Melanocyte of skin (primary cell): ENCODE results near the gene TRAPPC12. TPM values are rescaled to one million over a fixed set of nuclear protein-coding genes. Genes with fewer than 3 reads are reported as not detected.

Experiments used
- total RNA-seq, 2 donors: library from RNA; depleted of rRNA; stranded (reverse); fragments of >200 nt; gene quantifications; 2 replicates each; pipeline ENCODE4 v1.2.3, GENCODE V29; 2012

TRAPPC12 gene
- total RNA-seq: 10 to 100 TPM; 54.6 to 59.9 TPM

DNA sequence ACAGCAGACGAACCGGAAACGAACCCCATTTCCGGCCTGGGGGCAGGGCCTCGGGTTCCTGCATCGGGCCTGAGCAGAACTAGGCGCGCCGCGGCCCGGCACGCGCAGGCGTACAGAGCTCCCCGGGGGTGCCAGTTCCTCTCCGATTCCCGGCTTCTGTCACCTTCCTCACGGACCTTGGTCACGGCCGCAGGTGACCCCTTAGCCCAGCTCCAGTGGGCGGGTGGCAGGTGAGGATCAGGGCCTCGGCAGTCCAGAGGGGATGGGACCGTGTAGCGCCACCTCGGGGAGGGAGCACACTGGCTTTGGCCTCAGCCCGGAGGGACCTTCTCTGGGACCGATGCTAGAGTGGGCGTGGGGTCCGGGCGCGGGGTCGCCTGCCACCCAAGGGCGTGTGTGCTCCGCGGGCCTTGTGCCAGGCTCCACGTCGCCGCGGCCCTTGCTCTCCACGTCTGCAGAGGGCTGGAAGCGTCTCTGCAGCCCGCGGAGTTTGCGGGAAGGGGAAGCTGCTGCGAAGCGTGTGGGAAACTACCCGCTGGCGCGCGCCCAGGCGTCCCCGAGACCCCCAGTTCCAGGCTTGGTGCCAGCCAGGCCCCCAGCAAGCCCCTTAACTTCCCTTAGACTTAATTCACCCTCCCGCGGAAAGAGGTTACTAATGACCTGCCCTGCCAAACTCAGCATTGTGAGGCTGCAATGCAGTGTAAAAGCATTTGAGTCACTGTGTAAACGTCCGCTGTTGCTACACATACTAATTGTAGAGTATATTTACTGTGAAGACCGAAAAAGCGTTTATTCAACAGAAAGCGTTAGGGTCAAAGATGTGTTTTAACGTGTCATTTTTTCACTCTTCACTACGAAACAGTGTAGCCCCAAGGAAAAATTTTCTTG is at the start of gene TRAPPC12:
Gene TRAPPC12 (plus strand): TSS at position 48 of the 888 bp plus-strand sequence. CDS start 7,930 bp downstream, outside the sequence.

DNA sequence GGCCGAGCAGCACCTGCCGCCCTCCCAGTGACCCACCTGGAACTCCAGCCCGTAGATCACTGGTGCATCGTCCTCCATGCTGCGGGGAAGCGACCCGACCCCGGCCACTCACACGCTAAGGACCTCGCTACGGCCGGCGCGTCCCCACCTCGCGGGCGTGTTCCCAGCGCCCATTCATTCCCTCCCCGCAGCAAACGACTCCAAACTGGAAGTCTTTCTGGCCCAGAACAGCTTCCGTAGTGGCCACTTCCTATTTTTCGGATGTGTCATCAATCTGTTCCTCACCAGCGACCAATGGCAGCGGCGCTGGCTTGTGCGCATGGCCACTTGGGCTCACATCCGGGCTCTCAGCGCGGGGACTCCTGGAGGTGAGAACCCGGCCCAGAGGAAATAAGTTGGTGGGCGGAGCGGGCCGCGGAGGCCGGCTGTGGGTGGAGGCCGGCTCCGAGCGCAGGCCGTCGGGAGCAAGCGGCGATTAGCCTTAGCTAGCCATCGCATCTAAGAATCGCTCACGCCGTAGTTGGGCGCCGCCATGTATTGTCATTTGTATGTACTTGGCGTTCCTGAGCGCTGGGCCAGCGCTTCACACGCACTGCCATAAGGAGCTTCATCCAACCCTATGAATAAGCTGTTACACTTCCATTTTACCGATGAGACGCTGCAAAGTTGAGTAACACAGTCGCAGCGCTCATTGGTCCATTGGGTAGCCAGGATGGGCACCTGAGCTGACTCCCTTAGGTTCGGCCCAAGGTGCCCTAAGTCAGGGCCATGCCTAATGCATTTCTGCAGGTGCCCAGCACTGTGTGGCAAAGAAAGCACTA is 1.7 kb upstream of the TRAPPC12 start, which contains the start of gene EIPR1:
Gene EIPR1 (minus strand): TSS at position 207 of the 821 bp plus-strand sequence. CDS start 129 bp downstream, at position 78.

DNA sequence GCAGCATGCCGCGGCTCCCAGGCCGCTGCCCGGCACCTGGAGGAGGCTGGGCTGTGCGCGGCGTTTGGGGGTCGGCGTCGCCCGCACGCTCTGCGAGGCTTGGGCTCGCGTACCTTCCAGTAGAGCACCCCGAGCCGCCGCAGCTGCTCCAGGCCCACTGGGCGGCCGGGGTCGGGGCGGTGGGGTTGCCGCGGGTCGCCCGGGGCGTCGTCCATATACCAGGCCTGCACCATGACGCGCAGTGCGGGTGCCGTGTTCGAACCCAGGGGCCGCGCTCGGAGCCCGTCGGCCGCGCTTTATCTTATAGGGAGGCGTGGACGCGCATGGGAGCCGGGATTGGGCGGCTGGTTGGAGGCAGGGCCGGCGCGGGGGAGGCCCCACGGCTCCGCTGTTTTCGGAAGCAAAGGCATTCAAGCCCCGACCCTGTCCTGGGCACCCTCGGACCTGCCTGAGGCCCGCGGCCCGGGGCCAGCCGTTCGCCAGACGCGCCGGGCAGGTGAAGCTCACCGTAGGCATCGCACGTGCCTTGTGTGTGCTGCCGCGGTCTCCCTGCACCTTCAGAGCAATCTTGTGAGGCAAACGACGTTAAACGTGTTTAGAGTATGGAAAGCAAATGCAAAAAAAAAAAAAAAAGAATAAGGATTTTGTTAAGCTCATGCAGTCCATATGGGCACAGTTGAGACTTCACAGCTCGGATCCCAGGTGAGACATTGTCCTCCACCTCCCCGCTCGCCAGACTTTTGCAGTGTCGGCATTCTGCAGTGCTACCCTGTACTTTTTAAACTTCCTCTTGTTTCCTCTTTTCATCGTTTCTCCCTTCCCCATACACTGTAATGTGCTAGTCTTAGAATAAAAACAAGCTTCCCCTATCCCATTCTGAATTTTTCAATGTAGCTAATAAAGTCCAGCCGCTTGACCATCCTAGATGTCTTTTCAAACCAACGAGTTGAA is 140.0 kb downstream of the TRAPPC12 start, which contains the start of gene ADI1:
Gene ADI1 (minus strand): TSS at position 277 of the 951 bp plus-strand sequence. CDS start 44 bp downstream, at position 233.

Other genes with a start within 250 kb of the TRAPPC12 start
- 10 to 100 TPM; 26.2 to 43.0 TPM for gene EIPR1, start 1.9 kb upstream of the TRAPPC12 start, total RNA-seq
- 10 to 100 TPM; 53.6 to 58.8 TPM for gene ADI1, start 139.8 kb downstream of the TRAPPC12 start, total RNA-seq
- gene RNASEH1, start 178.6 kb downstream of the TRAPPC12 start, total RNA-seq: 10 to 100 TPM; 27.9 to 34.0 TPM
- gene RPS7, start 195.6 kb downstream of the TRAPPC12 start, total RNA-seq: 100 to 1,000 TPM; 664 to 919 TPM
- under 1 TPM; under 0.01 to 0.34 TPM for gene COLEC11, start 215.4 kb downstream of the TRAPPC12 start, total RNA-seq